ENCODE data around the gene CREB3L2. TPM values are rescaled to one million over a fixed set of nuclear protein-coding genes. Genes with fewer than 3 reads are reported as not detected.

The CREB3L2 gene
- total RNA-seq, 4 donors from 2014 or later: 43.5 to 73.0 (median 51.2) TPM

GRCh38 chr7:137900137-137900536 lies 101.7 kb downstream of the CREB3L2 start:
- Histone ChIP-seq H3K36me3 (peaks cover 0 to 79% (median 6%) of the 10 kb centered on the region in 3 donors), H3K4me1 (peaks cover 0 to 37% (median 5%) of the 10 kb centered on the region in 4 donors), H3K27me3 (no peaks in the 10 kb centered on the region), H3K27ac (no peak overlapping the region), H3K9me3 (no peaks in the 10 kb centered on the region), H3K4me3 (no peak overlapping the region)
- 83 to 90% methylated on average over 4 of the region's 4 CpGs for WGBS, 2 donors
- TF ChIP-seq EP300 (IDR thresholded peaks at IDR 0.05): no peak
- no peak for TF ChIP-seq POLR2A (IDR thresholded peaks at IDR 0.05)
- TF ChIP-seq, protein P1, sequence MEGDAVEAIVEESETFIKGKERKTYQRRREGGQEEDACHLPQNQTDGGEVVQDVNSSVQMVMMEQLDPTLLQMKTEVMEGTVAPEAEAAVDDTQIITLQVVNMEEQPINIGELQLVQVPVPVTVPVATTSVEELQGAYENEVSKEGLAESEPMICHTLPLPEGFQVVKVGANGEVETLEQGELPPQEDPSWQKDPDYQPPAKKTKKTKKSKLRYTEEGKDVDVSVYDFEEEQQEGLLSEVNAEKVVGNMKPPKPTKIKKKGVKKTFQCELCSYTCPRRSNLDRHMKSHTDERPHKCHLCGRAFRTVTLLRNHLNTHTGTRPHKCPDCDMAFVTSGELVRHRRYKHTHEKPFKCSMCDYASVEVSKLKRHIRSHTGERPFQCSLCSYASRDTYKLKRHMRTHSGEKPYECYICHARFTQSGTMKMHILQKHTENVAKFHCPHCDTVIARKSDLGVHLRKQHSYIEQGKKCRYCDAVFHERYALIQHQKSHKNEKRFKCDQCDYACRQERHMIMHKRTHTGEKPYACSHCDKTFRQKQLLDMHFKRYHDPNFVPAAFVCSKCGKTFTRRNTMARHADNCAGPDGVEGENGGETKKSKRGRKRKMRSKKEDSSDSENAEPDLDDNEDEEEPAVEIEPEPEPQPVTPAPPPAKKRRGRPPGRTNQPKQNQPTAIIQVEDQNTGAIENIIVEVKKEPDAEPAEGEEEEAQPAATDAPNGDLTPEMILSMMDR (IDR thresholded peaks at IDR 0.05): no peak
- DNase-seq (ENCODE audit: low spot score in 2 of 2): no peak

GRCh38 chr7:137898839-137899721 lies 102.8 kb downstream of the CREB3L2 start:
- 7 to 11% methylated on average over 13 to 14 of the region's 14 CpGs for WGBS, 2 donors
- Histone ChIP-seq H3K4me3 (no peak overlapping the region), H3K27me3 (no peaks in the 10 kb centered on the region), H3K27ac (peak overlapping the region in 2 of 4 donors; percentile 55 to 67), H3K4me1 (peaks cover 0 to 29% (median 5%) of the 10 kb centered on the region in 4 donors), H3K36me3 (peaks cover 0 to 85% (median 6%) of the 10 kb centered on the region in 3 donors), H3K9me3 (no peaks in the 10 kb centered on the region)
- DNase-seq (ENCODE audit: low spot score in 2 of 2): peak; percentile 73 to 87
- TF ChIP-seq, protein P1 (IDR thresholded peaks at IDR 0.05): peak; percentile 84 to 96 (median 90)
- TF ChIP-seq POLR2A (IDR thresholded peaks at IDR 0.05) (no peak), EP300 (IDR thresholded peaks at IDR 0.05) (peak in 1 of 2 donors; percentile 23)

DNA sequence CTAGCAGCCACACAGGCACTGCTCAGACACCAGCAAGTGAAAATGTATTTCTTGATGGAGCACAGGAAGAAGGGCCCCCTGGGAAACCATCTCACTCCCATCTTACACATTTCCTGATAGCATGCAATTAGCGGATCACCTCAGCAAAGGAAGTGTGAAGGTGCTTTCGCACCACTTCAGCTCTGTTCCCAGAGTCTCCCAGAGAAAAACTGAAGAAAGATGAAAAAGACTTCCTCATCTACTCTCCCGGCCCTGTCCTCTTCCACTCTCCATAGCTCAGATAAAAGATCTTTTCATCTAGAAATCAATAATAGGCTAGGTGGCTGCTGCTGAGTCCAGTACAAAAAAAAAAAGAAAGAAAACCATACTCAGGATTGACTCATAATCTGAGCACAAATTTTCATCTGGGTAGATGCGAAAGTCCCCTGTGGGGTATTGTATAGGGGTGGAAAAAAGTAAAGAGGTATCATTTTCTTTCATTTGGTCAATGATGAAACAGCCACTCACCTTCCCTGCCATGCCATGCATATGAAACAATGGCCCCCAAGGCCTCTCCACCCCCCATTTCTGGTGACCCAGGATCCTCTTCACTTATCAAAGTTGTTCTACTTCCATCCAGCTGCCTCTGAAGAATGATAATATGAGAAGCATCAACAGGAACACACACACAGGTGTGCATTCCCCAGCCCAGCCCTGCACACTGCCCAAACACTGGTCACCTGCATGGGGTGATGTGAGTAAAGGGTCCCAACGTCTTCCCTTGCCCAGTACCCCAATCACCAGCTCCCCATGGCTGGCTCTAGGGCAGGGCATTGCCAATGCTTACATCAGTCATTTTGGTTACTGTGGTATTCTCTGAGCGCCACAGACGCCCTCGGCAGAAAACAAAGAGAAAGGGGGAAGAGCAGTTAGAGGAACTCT lies 106.3 kb downstream of the CREB3L2 start:
- 74 to 75% methylated on average over 8 of the region's 8 CpGs for WGBS, 2 donors
- H3K9me3 ChIP-seq: no peaks in the 10 kb centered on the region
- H3K27ac ChIP-seq: no peak overlapping the region
- H3K4me3 ChIP-seq: no peak overlapping the region
- H3K27me3 ChIP-seq: no peaks in the 10 kb centered on the region
- H3K36me3 ChIP-seq: peaks cover 0 to 77% (median 0%) of the 10 kb centered on the region in 3 donors
- TF ChIP-seq, protein P1 (IDR thresholded peaks at IDR 0.05): no peak
- peaks cover 0 to 30% (median 6%) of the 10 kb centered on the region in 4 donors for H3K4me1 ChIP-seq
- DNase-seq (ENCODE audit: low spot score in 2 of 2): no peak

GRCh38 chr7:137893143-137893742 lies 108.6 kb downstream of the CREB3L2 start:
- Histone ChIP-seq H3K4me3 (no peak overlapping the region), H3K27me3 (no peaks in the 10 kb centered on the region), H3K27ac (no peak overlapping the region), H3K36me3 (peaks cover 0 to 74% (median 0%) of the 10 kb centered on the region in 3 donors), H3K9me3 (no peaks in the 10 kb centered on the region), H3K4me1 (peaks cover 0 to 17% (median 4%) of the 10 kb centered on the region in 4 donors)
- no peak for DNase-seq (ENCODE audit: low spot score in 2 of 2)
- TF ChIP-seq POLR2A (IDR thresholded peaks at IDR 0.05) (no peak), EP300 (IDR thresholded peaks at IDR 0.05) (no peak)
- TF ChIP-seq, protein P1 (IDR thresholded peaks at IDR 0.05): no peak
